Measurements from ENCODE around the gene ZNF79.

The ZNF79 gene

DNA sequence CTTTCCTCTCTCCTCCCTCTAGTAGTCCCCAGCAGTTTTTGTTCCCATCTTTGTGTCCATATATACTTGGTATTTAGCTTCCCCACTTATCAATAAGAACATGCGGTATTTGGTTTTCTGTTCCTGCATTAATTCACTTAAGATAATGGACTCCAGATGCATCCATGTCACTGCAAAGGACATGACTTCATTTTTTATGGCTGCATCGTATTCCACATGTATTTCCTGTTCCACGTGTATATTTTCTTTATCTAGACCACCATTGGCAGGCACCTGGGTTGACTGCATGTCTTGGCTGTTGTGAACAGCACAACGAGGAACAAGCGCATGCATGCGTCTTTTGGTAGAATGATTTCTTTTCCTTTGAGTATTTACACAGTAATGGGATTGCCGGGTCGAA, 6.2 kb downstream of the ZNF79 start:
- no peak for DNase-seq

- DNase-seq = no peak
Measured at GRCh38 chr9:127437497-127438264, 13.5 kb downstream of the ZNF79 start.

DNA sequence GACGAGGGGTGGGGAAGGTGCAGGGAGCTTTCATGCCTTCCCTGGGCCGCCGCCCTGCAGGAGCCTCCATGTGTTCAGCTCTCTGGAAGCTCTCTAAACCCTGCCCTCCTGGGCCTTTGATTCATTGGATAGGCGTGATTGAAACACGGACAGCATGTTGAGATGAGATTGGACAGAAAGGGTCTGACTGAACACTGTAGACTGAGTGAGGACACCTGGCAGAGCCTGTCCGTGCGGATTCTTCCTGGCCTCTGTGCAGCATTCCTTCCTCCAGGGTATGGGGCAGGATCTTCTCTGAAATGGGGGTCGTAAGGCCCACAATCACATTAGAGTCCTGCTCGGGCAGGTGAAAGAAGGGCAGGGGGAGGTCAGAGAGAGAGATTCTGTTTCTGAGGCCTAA, 14.2 kb downstream of the ZNF79 start:
- DNase-seq = peak; percentile 81

DNA sequence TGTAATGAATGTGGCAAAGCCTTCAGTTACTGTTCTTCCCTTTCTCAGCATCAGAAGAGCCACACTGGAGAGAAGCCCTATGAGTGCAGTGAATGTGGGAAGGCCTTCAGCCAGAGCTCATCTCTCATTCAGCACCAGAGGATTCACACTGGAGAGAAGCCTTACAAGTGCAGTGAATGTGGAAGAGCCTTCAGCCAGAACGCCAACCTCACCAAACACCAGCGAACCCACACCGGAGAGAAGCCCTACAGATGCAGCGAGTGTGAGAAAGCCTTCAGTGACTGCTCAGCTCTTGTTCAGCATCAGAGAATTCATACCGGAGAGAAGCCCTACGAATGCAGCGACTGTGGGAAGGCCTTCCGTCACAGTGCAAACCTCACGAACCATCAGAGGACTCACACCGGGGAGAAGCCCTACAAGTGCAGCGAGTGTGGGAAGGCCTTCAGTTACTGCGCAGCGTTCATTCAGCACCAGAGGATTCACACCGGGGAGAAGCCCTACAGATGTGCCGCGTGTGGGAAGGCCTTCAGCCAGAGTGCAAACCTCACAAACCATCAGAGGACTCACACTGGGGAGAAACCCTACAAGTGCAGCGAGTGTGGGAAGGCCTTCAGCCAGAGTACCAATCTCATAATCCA, 20.2 kb downstream of the ZNF79 start:
- no peak for DNase-seq

DNA sequence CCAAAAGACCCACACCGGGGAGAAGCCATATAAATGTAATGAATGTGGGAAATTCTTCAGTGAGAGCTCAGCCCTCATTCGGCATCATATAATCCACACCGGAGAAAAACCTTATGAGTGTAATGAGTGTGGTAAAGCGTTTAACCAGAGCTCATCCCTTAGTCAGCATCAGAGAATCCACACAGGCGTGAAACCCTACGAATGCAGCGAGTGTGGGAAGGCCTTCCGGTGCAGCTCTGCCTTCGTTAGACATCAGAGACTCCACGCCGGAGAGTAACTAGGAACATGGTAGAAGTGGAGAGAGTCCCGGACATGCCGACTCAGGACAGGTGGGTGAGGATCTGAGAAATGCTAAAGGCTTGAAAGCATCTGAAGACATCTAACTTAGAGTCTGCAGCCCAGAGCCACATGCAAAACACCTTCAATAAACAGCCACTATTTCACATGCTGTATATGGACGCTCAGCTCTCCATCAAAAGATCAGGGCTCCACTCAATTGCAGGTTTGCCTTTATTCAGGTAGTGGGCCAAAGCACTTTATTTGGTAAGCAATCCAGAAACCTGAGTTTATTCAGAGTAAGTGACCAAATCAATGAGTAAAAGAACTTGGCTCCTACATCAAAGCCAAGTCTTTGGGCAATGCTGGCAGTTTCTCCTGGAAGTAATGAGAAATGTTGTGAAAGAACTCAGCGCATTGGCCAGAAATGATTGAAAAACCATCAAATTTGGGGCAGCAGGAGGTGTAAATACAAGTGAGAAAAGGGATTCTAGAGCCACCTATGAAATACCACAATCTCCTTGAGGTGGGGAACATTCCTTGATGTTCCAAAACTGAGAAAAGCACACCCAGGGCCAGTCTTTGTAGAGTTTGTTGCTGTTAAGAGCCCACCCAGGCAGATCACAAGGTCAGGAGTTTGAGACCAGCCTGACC, 21.0 kb downstream of the ZNF79 start:
- no peak for DNase-seq

DNA sequence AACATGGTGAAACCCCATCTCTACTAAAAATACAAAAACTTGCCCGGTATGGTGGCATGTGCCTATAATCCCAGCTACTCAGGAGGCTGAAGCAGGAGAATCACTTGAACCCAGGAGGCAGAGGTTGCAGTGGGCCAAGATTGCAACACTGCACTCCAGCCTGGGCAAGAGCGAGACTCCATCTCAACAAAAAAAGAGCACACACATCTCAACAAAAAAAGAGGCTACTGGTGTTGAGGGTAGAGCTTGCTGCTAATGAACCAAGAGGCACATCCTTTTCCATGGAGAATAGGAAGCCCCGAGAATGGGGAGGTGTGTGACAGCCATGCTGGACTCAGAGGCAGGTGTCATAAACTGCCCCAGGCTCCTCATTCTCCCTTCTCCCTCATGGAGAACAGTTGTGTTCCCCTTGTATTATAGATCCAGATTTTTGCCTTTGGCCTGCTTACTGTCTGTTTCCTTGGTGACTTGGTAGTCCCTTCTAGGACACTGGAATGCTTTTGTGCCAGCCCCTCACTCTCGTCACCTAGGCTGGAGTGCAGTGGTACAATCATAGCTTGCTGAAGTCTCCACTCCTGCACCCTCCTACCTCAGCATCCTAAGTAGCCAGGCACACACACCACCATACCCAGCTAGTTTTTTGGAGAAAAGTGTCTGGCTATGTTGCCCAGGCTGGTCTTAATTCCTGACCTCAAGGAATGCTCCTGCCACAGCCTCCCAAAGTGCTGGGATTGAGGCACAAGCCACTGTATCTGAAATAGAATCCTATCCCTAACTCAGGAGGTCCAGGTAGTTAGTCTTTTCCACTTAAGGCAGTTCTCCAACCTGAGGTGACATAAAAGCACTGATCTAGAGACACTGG, 21.9 kb downstream of the ZNF79 start:
- no peak for DNase-seq

GRCh38 chr9:127446713-127447415, 22.7 kb downstream of the ZNF79 start:
- DNase-seq = no peak

DNA sequence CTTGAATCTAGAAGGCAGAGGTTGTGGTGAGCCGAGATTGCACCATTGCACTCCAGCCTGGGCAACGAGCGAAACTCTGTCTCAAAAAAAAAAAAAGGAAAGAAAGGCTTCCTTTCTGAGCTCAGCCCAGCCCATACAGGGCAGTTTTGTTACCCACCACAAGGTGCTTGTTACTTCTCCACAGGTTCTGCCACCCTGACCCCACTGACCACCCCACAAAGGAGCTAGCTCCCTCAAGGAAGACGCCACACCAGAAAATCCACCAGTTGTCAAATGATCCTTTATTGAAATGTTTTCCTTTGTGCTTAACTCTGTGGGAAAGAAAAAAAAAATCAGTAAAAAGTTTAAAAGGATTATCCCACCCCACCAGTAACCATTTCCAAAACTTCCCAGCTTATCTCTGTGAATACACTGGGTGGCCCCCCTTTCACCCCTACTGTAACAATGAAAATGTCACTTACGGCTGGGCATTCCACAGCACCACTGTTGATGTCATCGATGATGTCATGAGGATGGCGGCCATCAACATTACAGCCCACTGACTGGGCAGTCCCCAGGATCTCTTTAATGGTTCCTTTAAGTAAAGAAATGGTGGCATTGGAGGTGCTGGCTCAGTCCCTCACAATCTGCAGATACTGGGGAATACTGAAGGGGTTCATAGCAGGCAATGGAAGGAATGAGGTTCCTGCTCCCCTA, 23.4 kb downstream of the ZNF79 start:
- no peak for DNase-seq

DNA sequence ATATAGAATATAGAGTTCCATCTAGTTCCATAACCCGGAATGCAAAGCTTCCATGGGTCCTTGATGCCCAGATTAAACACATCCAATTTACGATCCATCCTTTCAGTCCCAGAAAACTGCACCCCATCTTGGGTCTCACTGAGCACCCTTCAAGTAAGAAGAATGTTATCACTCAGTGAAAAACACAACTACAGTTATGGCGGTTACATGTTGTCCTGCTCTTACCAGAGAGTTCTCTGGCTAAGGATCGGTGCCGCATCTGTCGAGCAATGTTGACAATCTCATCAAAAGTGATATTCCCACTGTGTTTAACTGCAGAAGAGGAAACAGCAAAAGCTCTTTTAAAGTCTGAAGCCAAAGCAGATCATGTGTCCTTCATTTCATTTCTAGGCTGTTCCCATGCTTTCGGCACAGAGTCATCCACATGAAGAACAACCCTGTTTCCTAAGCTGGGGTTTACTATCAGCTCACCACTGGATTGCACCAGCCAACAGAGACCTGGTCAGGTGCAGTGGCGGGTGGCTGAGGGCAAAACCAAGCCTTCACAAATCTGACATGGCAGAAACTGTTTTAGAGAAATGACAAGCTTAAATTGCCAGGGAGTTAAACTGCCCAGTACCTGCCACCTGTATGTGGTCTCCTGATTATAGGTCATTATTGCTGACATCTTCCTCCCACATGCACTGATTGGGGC, 24.1 kb downstream of the ZNF79 start:
- no peak for DNase-seq

DNA sequence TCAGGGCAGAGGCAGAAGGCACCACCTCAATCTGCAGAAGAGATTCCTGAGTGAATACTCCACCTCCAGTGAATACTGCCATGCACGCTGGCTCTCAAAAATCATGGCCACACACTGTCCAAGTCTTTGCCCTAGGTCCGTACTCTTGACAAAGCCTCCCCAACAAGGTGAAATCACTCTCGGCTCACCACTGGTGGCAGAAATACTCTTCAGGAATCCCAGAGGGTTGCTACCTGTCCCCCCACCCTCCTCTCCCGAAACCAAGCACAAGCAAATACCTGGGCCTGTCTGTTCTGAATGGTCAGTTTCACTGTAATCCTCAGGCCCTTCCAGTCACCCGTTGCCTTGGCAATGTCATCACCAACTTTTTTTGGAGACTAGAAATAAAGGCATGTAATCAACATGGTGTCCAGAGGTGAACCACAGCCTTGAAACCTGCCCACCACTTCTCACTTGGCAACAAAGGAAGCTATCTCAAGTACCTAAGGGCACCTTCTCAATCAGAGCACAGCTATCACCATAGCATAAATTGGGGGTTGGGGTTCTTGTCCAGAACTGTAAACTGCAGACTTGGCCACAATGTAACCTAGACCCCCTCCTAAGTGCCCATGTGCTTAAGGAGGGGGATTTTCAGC, 25.3 kb downstream of the ZNF79 start:
- DNase-seq = no peak

- no peak for DNase-seq
Measured at GRCh38 chr9:127450243-127450760, 26.1 kb downstream of the ZNF79 start.

DNA sequence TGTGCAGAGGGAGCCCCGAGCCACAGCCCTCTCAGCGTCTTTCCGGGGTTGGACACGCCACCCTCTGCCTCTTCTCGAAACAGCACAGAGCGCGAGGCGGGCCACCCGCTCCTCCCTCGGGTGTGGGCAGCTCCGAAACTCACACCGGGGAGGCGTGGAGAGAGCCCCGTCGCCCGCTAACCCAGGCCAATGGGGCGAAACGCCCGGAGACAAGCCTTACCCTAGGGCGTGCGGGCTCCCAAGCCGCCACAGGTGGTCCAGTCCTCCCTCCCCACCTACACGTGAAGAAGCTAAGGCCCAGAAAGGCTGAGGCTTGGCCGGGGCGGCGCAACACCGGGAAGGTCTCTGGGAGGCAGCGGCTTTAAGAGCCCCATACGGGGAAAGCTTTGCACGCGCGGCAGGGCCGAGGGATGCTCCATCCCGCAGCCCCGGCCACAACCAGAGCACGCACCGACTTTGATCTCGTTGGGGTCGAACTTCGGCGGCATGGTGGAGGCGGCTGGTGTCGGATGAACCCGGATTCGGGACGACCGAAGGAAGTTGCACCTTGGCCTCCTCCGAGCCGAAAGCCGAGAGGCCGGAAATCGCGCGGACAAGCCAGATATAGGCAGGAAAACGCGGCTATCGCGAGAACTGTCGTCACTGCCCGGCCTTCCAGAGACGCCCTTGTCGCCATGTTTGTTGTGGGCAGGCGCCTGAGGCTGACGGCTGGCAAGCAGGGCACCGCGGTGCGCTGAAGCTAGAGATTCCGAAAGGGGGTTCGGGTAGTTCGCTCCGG, 26.8 kb downstream of the ZNF79 start, which contains the start of the genes LRSAM1 and RPL12:
LRSAM1 (plus strand) TSS at position 681 of the 778 bp plus-strand sequence. CDS start 3,018 bp downstream, outside the sequence.
RPL12 (minus strand) TSS at position 577 of the 778 bp plus-strand sequence; CDS start at position 488, 89 bp downstream.
- peak; percentile 97 for DNase-seq

DNA sequence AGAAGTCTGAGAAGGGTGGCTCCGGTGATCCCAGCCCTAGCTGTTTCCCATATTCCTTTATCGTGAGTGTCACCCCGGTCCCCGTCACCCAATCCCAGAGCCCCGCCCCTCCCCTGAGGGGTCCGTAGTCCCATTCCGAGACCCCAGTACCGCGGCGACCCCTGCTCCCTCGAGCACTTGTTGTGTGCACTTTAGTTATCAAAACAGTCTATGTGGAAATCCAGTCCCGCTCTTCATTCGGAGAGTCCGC, 27.4 kb downstream of the ZNF79 start:
- no peak for DNase-seq

DNA sequence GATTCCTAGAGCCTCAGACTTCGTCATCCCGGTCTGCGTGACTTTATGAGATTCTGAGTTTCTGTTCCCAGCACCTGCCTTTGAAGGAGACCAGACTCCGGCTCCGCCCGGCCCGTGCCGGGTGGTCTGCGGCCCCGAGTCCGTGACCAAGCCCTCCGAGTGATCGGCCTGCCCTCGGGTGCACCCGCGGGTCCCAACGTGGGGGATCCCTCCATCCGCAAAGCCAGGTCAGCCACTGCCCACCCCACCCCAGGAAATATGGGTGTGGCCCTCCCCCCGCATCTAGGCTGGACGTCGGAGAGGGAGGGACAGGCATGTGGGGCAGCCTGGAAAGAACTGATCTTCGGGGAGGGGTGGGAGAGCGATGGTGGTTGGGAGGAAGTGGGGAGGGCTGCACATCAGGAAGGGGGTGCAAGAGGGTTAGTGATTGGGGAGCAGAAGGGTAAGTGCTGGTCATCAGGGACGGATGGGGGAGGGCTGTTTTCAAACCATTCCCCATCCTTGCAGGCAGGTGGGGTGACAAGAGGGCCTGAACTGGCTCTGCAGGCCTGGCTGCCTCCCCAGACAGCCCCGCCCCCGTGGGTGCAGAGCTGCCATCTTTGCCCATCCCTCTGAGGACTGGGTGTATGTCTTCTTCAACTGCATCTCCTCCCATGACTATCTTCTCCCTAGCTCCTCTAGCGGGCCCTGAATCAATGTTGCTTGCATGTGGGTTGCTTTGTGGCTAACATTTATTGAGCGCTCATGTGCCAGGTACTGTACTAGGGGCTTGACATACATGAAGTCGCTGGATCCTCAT, 27.9 kb downstream of the ZNF79 start:
- peak; percentile 72 for DNase-seq

DNA sequence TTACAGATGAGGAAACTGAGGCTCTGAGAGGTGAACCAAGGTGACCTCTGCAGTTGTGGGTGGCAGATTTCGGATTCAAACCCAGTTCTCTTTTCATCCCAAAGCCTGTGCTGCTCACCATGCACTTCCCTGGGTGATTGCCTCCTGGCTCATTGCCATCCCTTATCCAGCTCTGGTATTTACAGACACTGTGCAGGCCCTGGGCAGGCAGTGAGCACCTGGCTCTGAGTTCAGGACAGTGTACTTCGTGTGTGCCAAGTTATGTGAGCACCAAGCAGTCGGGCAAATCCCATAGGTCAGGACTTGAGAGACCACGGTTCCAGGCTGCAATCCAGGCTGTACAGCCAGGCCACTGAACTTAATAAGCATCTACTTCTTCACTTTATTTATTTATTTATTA, 28.5 kb downstream of the ZNF79 start:
- DNase-seq = no peak

DNA sequence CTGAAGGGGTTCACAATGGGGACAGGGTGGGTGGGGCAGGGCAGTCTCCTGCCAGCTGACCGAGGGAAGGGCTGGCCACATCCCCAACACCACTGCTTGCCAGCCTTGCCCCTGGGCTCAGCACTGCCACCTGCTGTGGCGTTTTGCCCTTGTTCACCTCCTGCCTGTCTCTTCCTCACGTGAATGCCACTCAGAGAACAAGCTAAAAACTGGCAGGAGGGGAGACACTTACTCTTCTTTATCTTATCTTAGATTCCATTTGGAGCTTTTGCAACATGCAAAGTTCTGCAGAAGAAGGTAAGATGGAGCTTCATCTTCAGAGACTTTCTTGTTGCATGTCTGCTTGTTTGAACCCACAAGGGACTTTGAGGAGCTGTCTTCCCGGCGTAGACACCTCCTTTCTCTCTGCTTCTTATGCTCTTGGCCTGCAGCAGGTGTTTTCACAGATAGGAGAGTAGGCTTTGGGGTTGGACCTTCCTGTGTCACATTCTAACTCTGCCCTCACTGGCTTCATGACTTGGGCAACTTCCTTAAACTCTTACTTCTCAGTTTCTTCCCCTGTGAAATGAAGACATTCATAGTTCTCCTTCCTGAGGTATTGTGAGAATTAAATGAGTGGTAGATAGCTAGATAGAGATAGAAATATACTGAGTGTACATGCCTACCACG, 31.3 kb downstream of the ZNF79 start:
- no peak for DNase-seq

- no peak for DNase-seq
Measured at GRCh38 chr9:127457191-127457878, 33.2 kb downstream of the ZNF79 start.
